SK-N-SH (cell line): ENCODE measurements around the gene GULP1.

Experiments used
- CHD2 ChIP-seq: fragments of 150-350 bp; IDR thresholded peaks from 2 replicates; pipeline ENCODE4 v1.6.1; 2018; ENCODE audit warnings: low read length; ENCODE audit not compliant: partially characterized antibody
- CTCF ChIP-seq: fragments of 200-600 bp; sonication (generic); IDR thresholded peaks from 2 replicates; pipeline ENCODE4 v1.6.1; 2017; ENCODE audit warnings: antibody characterized with exemption, mild to moderate bottlenecking, moderate library complexity
- NFIC ChIP-seq: IDR thresholded peaks from 2 replicates; pipeline ENCODE4 v1.4.0; 2012; ENCODE audit warnings: borderline replicate concordance
- POLR2AphosphoS5 ChIP-seq: IDR thresholded peaks from 2 replicates; pipeline ENCODE4 v1.6.1; 2012; ENCODE audit warnings: low read depth, low read length
- RCOR1 ChIP-seq: fragments of 150-350 bp; IDR thresholded peaks from 2 replicates; pipeline ENCODE4 v1.6.1; 2017; ENCODE audit warnings: antibody characterized with exemption, low read length
- TAF1 ChIP-seq: IDR thresholded peaks from 2 replicates; pipeline ENCODE4 v1.6.1; 2012; ENCODE audit warnings: low read depth, mild to moderate bottlenecking, low read length, moderate library complexity, borderline replicate concordance

GRCh38 chr2:188303363-188304031 lies 11.8 kb downstream of the GULP1 start:
- TF ChIP-seq POLR2AphosphoS5, result 0 out of 2 replicates have a peak, but pooled peaks have one; percentile 15
- no peak for TF ChIP-seq CTCF
- no peak for TF ChIP-seq TAF1
- TF ChIP-seq NFIC, result no peak
- TF ChIP-seq RCOR1, result no peak
- no peak for TF ChIP-seq CHD2
